Measurements from ENCODE around the gene GALNT17. TPM values are rescaled to one million over a fixed set of nuclear protein-coding genes. Genes with fewer than 3 reads are reported as not detected.

The GALNT17 gene
- polyA plus RNA-seq, 1 experiment: not detected

DNA sequence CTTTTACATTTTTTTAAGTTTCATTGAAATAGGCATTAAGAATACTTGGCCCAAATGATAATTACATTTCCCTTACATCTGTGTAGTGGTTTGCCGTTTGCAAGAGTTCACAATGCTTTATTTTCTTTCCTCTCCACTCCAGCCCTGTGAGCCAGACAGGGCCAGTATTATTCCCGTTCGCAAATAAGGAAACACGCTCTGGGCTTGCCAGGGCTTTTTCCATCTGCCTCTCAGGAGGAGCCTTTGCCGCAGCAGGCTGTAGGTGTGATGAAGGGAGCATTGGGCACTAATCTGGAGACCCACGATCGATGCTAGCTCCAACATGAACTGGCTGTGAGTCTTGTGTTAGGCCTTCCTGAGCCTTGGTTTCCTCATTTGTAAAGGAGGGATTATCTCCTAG lies 154.4 kb downstream of the GALNT17 start:
- TF ChIP-seq, protein P1, sequence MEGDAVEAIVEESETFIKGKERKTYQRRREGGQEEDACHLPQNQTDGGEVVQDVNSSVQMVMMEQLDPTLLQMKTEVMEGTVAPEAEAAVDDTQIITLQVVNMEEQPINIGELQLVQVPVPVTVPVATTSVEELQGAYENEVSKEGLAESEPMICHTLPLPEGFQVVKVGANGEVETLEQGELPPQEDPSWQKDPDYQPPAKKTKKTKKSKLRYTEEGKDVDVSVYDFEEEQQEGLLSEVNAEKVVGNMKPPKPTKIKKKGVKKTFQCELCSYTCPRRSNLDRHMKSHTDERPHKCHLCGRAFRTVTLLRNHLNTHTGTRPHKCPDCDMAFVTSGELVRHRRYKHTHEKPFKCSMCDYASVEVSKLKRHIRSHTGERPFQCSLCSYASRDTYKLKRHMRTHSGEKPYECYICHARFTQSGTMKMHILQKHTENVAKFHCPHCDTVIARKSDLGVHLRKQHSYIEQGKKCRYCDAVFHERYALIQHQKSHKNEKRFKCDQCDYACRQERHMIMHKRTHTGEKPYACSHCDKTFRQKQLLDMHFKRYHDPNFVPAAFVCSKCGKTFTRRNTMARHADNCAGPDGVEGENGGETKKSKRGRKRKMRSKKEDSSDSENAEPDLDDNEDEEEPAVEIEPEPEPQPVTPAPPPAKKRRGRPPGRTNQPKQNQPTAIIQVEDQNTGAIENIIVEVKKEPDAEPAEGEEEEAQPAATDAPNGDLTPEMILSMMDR (IDR thresholded peaks at IDR 0.05; ENCODE audit: low read depth, low read length): no peak
- ChIA-PET CTCF (no interaction called here), POLR2A (no interaction called here)
- DNase-seq (ENCODE audit: low read depth, low spot score): no peak
- Histone ChIP-seq H3K27me3 (ENCODE audit: control insufficient read depth, insufficient read depth, low read length) (no peaks in the 10 kb centered on the region), H3K27ac (ENCODE audit: low read depth, low read length) (no peak overlapping the region), H3K4me3 (ENCODE audit: low read depth, low read length) (no peak overlapping the region), H3K9me3 (ENCODE audit: control insufficient read depth, insufficient read depth, low read length) (peaks cover 48% of the 10 kb centered on the region)

DNA sequence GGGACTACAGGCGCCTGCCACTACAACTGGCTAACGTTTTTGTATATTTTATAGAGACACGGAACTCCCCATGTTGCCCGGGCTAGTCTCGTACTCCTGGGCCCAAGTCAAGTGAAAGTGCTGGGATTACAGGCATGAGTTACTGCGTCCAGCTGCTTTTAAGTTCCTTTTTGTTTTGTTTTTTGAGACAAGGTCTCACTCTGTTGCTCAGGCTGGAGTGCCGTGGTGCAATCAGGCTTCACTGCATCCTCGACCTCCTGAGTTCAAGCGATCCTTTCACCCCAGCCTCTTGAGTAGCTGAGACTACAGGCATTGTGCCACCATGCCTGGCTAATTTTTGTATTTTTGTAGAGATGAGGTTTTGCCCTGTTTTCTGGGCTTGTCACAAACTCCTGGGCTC lies 155.0 kb downstream of the GALNT17 start:
- Histone ChIP-seq H3K27ac (ENCODE audit: low read depth, low read length) (no peak overlapping the region), H3K4me3 (ENCODE audit: low read depth, low read length) (no peak overlapping the region), H3K9me3 (ENCODE audit: control insufficient read depth, insufficient read depth, low read length) (peaks cover 48% of the 10 kb centered on the region), H3K27me3 (ENCODE audit: control insufficient read depth, insufficient read depth, low read length) (no peaks in the 10 kb centered on the region)
- ChIA-PET CTCF (no interaction called here), POLR2A (no interaction called here)
- DNase-seq (ENCODE audit: low read depth, low spot score): no peak
- TF ChIP-seq, protein P1 (IDR thresholded peaks at IDR 0.05; ENCODE audit: low read depth, low read length): no peak

DNA sequence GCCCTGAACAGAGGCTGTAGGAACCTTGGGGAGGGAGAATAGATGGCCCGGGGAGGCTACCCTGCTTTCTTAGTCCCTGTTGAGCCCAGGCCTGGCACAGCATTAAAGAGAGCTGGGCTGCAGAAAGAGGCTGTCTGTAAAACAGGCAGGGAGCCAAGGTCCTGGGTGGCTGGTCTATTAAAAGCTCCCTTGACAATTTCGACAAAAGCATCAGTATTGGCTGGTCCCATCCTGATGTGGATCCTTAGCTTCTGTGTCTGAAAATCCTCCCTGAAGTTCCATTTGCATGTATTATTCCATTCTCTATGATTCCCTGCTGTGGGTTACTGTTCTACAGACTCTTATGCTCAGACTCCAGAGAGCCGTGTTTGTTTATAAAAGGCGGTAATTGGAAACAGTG lies 158.5 kb downstream of the GALNT17 start:
- no peak for DNase-seq (ENCODE audit: low read depth, low spot score)
- H3K27me3 ChIP-seq (ENCODE audit: control insufficient read depth, insufficient read depth, low read length): no peaks in the 10 kb centered on the region
- no peak overlapping the region for H3K4me3 ChIP-seq (ENCODE audit: low read depth, low read length)
- H3K27ac ChIP-seq (ENCODE audit: low read depth, low read length): no peak overlapping the region
- peaks cover 34% of the 10 kb centered on the region for H3K9me3 ChIP-seq (ENCODE audit: control insufficient read depth, insufficient read depth, low read length)
- POLR2A ChIA-PET: no interaction called here
- TF ChIP-seq, protein P1 (IDR thresholded peaks at IDR 0.05; ENCODE audit: low read depth, low read length): no peak
- CTCF ChIA-PET: no interaction called here

DNA sequence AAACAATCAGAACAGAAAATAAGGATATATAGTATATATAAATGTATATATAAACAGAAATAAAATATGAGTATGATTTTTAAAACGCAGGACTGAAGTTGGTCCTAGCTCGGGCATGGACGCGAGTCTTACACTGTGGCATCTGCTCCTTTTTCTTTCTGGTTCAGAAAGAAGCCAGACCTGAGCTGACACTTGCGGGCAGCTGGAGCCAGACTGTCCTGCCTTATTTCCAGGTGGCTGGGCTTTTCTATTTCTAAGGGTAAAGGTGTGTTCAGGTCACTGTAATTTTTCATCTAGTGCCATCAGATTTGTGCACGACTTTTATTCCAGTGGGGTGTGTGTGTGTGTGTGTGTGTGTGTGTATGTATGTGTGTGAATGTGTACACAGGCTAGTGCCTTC lies 166.4 kb downstream of the GALNT17 start:
- POLR2A ChIA-PET: no interaction called here

DNA sequence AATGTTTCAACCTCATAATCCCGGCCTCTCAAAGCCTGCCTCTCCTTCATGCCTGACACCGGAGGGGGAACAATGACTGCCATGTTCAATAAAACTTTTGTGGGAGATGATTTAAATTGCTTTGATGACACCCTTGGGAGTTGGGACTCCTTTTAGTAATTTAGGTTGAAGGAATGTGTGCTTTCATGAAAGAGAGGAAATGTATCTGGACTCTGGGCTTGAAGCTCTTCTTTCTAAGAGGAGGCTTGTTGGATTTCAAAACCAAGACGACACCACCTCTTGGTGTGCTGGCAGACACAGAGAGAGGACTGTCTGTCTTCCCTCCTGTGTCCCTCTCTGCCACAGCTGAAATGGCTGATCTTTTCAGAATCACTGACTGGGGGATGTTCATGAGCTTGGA lies 168.1 kb downstream of the GALNT17 start:
- Histone ChIP-seq H3K27ac (ENCODE audit: low read depth, low read length) (no peak overlapping the region), H3K9me3 (ENCODE audit: control insufficient read depth, insufficient read depth, low read length) (peaks cover 33% of the 10 kb centered on the region), H3K4me3 (ENCODE audit: low read depth, low read length) (no peak overlapping the region), H3K27me3 (ENCODE audit: control insufficient read depth, insufficient read depth, low read length) (no peaks in the 10 kb centered on the region)
- DNase-seq (ENCODE audit: low read depth, low spot score): no peak
- TF ChIP-seq, protein P1 (IDR thresholded peaks at IDR 0.05; ENCODE audit: low read depth, low read length): no peak
- ChIA-PET CTCF (no interaction called here), POLR2A (no interaction called here)

More for the DNA sequence above, 166.4 kb downstream of the GALNT17 start:
- Histone ChIP-seq H3K9me3 (ENCODE audit: control insufficient read depth, insufficient read depth, low read length) (peaks cover 33% of the 10 kb centered on the region), H3K4me3 (ENCODE audit: low read depth, low read length) (no peak overlapping the region), H3K27ac (ENCODE audit: low read depth, low read length) (no peak overlapping the region), H3K27me3 (ENCODE audit: control insufficient read depth, insufficient read depth, low read length) (no peaks in the 10 kb centered on the region)
- CTCF ChIA-PET: no interaction called here
- no peak for DNase-seq (ENCODE audit: low read depth, low spot score)
- TF ChIP-seq, protein P1 (IDR thresholded peaks at IDR 0.05; ENCODE audit: low read depth, low read length): no peak

All from AG04450 (cell line).